HTR-8/SVneo (cell line): ENCODE data around the gene SERPINB5.

ENCODE experiments used
- DNase-seq: peaks from one replicate; pipeline ENCODE4 v3.0.0; 2011; ENCODE audit warnings: low spot score, mixed read lengths; ENCODE audit not compliant: insufficient read length
- FAIRE-seq: peaks from 2 replicates; lab custom pipeline; 2011; peaks lifted over from hg19 to GRCh38; lab: Jason Lieb, UNC

The SERPINB5 gene

GRCh38 chr18:63465059-63465458, 11.7 kb upstream of the SERPINB5 start:
- FAIRE-seq: no peak

GRCh38 chr18:63467699-63468098, 9.1 kb upstream of the SERPINB5 start:
- FAIRE-seq (no peak), DNase-seq (no peak)

More at GRCh38 chr18:63465059-63465458, 11.7 kb upstream of the SERPINB5 start:
- no peak for DNase-seq

GRCh38 chr18:63468575-63468974, 8.2 kb upstream of the SERPINB5 start:
- DNase-seq: no peak
- no peak for FAIRE-seq

- FAIRE-seq (no peak), DNase-seq (no peak)
Observed at GRCh38 chr18:63470751-63471150, 6.0 kb upstream of the SERPINB5 start.

GRCh38 chr18:63472380-63472779, 4.4 kb upstream of the SERPINB5 start:
- FAIRE-seq (no peak), DNase-seq (no peak)

GRCh38 chr18:63477200-63477599, 442 bp downstream of the SERPINB5 start:
- DNase-seq: no peak
- no peak for FAIRE-seq

- FAIRE-seq (no peak), DNase-seq (no peak)
Observed at GRCh38 chr18:63477968-63478367, 1.2 kb downstream of the SERPINB5 start.

- DNase-seq (no peak), FAIRE-seq (no peak)
Observed at GRCh38 chr18:63479826-63480225, 3.1 kb downstream of the SERPINB5 start.

GRCh38 chr18:63480476-63480875, 3.7 kb downstream of the SERPINB5 start:
- DNase-seq: no peak
- no peak for FAIRE-seq

GRCh38 chr18:63480915-63481314, 4.2 kb downstream of the SERPINB5 start:
- DNase-seq (no peak), FAIRE-seq (no peak)

- FAIRE-seq (no peak), DNase-seq (no peak)
Observed at GRCh38 chr18:63487676-63488075, 10.9 kb downstream of the SERPINB5 start.

- FAIRE-seq: no peak
- no peak for DNase-seq
Observed at GRCh38 chr18:63488160-63488559, 11.4 kb downstream of the SERPINB5 start.

- DNase-seq (no peak), FAIRE-seq (no peak)
Observed at GRCh38 chr18:63492851-63493250, 16.1 kb downstream of the SERPINB5 start.

GRCh38 chr18:63495675-63496074, 18.9 kb downstream of the SERPINB5 start:
- FAIRE-seq: no peak
- DNase-seq: no peak

GRCh38 chr18:63505566-63506335, 29.0 kb downstream of the SERPINB5 start:
- no peak for FAIRE-seq
- peak; percentile 25 for DNase-seq

GRCh38 chr18:63506336-63506646, 29.5 kb downstream of the SERPINB5 start:
- no peak for FAIRE-seq
- no peak for DNase-seq

GRCh38 chr18:63508596-63508995, 31.8 kb downstream of the SERPINB5 start:
- no peak for FAIRE-seq

GRCh38 chr18:63511285-63511684, 34.5 kb downstream of the SERPINB5 start:
- FAIRE-seq: no peak
- peak; percentile 9 for DNase-seq

More at GRCh38 chr18:63508596-63508995, 31.8 kb downstream of the SERPINB5 start:
- no peak for DNase-seq

GRCh38 chr18:63514326-63514725, 37.6 kb downstream of the SERPINB5 start:
- FAIRE-seq: no peak
- DNase-seq: no peak

GRCh38 chr18:63514888-63515678, 38.3 kb downstream of the SERPINB5 start:
- DNase-seq (no peak), FAIRE-seq (no peak)

GRCh38 chr18:63515801-63516200, 39.0 kb downstream of the SERPINB5 start:
- no peak for FAIRE-seq
- DNase-seq: no peak
